A673 (cell line): ENCODE results near the gene NR2C2. TPM values are rescaled to one million over a fixed set of nuclear protein-coding genes. Genes with fewer than 3 reads are reported as not detected.

Experiments used
- BruUV-seq: library from RNA; stranded (reverse); fragments of 400-500 nt; replicated peaks from 2 replicates; lab custom pipeline; 2021; lab: Mats Ljungman, UMichigan
- CTCF ChIA-PET: fragments of 300-600 bp; sonication (Branson Sonifier 250); formaldehyde crosslinking; loops from one replicate; lab custom pipeline; 2022; ENCODE audit warnings: antibody characterized with exemption; lab: Charles Lee
- POLR2A ChIA-PET: fragments of 300-600 bp; sonication (Branson Sonifier 250); formaldehyde crosslinking; loops from one replicate; lab custom pipeline; 2022; ENCODE audit warnings: antibody characterized with exemption; ENCODE audit not compliant: low non-redundant PET; lab: Charles Lee
- DNase-seq: peaks from one replicate; pipeline ENCODE4 v3.0.0-alpha.2; 2015; ENCODE audit warnings: low spot score
- H3K27ac ChIP-seq: fragments of 200-600 bp; sonication (generic); 2 replicates; pipeline ENCODE4 v1.5.1; 2016; ENCODE audit warnings: mixed run types, low read depth, mild to moderate bottlenecking, mixed read lengths, antibody characterized with exemption, low read length; ENCODE audit not compliant: poor library complexity, severe bottlenecking
- H3K27me3 ChIP-seq: fragments of 200-600 bp; sonication (generic); replicated peaks from 2 replicates; pipeline ENCODE4 v1.6.1; 2017; ENCODE audit warnings: mixed run types, low read depth, mild to moderate bottlenecking, mixed read lengths, antibody characterized with exemption, low read length; ENCODE audit not compliant: insufficient read depth, poor library complexity
- H3K36me3 ChIP-seq: fragments of 200-600 bp; sonication (generic); 2 replicates; pipeline ENCODE4 v1.6.1; 2016; ENCODE audit warnings: mixed run types, mild to moderate bottlenecking, mixed read lengths, antibody characterized with exemption, low read length; ENCODE audit not compliant: insufficient read depth, poor library complexity, severe bottlenecking
- H3K4me1 ChIP-seq: fragments of 200-600 bp; sonication (generic); 2 replicates; pipeline ENCODE4 v1.6.1; 2017; ENCODE audit warnings: mixed run types, mild to moderate bottlenecking, mixed read lengths, antibody characterized with exemption, low read length; ENCODE audit not compliant: insufficient read depth, poor library complexity, severe bottlenecking
- H3K4me3 ChIP-seq: fragments of 200-600 bp; sonication (generic); 2 replicates; pipeline ENCODE4 v1.5.1; 2016; ENCODE audit warnings: low read depth, mixed run types, mild to moderate bottlenecking, mixed read lengths, low read length; ENCODE audit not compliant: poor library complexity, severe bottlenecking
- H3K9me3 ChIP-seq: fragments of 200-600 bp; sonication (generic); 2 replicates; pipeline ENCODE4 v1.6.1; 2016; ENCODE audit warnings: mixed run types, low read depth, mild to moderate bottlenecking, mixed read lengths, antibody characterized with exemption, low read length; ENCODE audit not compliant: poor library complexity, severe bottlenecking
- EZH2 ChIP-seq: fragments of 200-600 bp; sonication (generic); IDR thresholded peaks from 2 replicates; pipeline ENCODE4 v1.6.1; 2017; ENCODE audit warnings: borderline replicate concordance, low read depth, mild to moderate bottlenecking, mixed read lengths, antibody characterized with exemption, low read length; ENCODE audit not compliant: poor library complexity, severe bottlenecking
- intact Hi-C: fragments of 100-400 bp; cut with micrococcal nuclease; formaldehyde crosslinking; loops from one replicate; pipeline ENCODE4 v1.10.0; 2022; ENCODE audit not compliant: unreplicated experiment
- total RNA-seq: library from RNA; stranded (reverse); gene quantifications from 2 replicates; pipeline ENCODE4 v1.2.3, GENCODE V29; 2021
- TF ChIP-seq, protein P1 (sequence below): fragments of 300-800, 200-600 bp; sonication (generic); conservative IDR thresholded peaks from 2 replicates; pipeline ENCODE4 v1.5.1; 2017; ENCODE audit warnings: low read depth, mild to moderate bottlenecking, antibody characterized with exemption, low read length, moderate library complexity, mixed read lengths

Gene NR2C2
- total RNA-seq, 1 experiment from 2014 or later, result 56.5 TPM

- Histone ChIP-seq H3K27ac (no peak overlapping the region), H3K4me3 (no peak overlapping the region), H3K36me3 (peaks cover 49% of the 10 kb centered on the region), H3K4me1 (no peaks in the 10 kb centered on the region), H3K27me3 (no peaks in the 10 kb centered on the region), H3K9me3 (no peaks in the 10 kb centered on the region)
- no peak for DNase-seq
- TF ChIP-seq, protein P1, sequence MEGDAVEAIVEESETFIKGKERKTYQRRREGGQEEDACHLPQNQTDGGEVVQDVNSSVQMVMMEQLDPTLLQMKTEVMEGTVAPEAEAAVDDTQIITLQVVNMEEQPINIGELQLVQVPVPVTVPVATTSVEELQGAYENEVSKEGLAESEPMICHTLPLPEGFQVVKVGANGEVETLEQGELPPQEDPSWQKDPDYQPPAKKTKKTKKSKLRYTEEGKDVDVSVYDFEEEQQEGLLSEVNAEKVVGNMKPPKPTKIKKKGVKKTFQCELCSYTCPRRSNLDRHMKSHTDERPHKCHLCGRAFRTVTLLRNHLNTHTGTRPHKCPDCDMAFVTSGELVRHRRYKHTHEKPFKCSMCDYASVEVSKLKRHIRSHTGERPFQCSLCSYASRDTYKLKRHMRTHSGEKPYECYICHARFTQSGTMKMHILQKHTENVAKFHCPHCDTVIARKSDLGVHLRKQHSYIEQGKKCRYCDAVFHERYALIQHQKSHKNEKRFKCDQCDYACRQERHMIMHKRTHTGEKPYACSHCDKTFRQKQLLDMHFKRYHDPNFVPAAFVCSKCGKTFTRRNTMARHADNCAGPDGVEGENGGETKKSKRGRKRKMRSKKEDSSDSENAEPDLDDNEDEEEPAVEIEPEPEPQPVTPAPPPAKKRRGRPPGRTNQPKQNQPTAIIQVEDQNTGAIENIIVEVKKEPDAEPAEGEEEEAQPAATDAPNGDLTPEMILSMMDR, result no peak
- no peak for TF ChIP-seq EZH2
- POLR2A ChIA-PET, result no interaction called here
- intact Hi-C loops, result no loop called here
- CTCF ChIA-PET, result no interaction called here
- no TSS peak for BruUV-seq
These were observed 109.5 kb downstream of the NR2C2 start for GRCh38 chr3:15056676-15057404.

- Histone ChIP-seq H3K36me3 (peaks cover 31% of the 10 kb centered on the region), H3K4me3 (no peak overlapping the region), H3K27ac (no peak overlapping the region), H3K4me1 (peaks cover 5% of the 10 kb centered on the region), H3K27me3 (no peaks in the 10 kb centered on the region), H3K9me3 (no peaks in the 10 kb centered on the region)
- no peak for TF ChIP-seq EZH2
- TF ChIP-seq, protein P1, result no peak
- no TSS peak for BruUV-seq
- intact Hi-C loops, result no loop called here
- no peak for DNase-seq
- ChIA-PET CTCF (no interaction called here), POLR2A (no interaction called here)
These were observed 112.6 kb downstream of the NR2C2 start for GRCh38 chr3:15060029-15060428.

- BruUV-seq, result no TSS peak
- H3K4me1 ChIP-seq, result peaks cover 5% of the 10 kb centered on the region
- POLR2A ChIA-PET, result interaction anchor here (0.6 kb wide), 1 partner anchor 32 kb away, joined by 3 read pairs; no protein-coding TSS in a partner anchor
- TF ChIP-seq, protein P1, result no peak
- TF ChIP-seq EZH2, result no peak
- CTCF ChIA-PET, result no interaction called here
- no peaks in the 10 kb centered on the region for H3K27me3 ChIP-seq
- peak overlapping the region; percentile 99 for H3K4me3 ChIP-seq
- DNase-seq, result no peak
- no peak overlapping the region for H3K27ac ChIP-seq
- no peaks in the 10 kb centered on the region for H3K9me3 ChIP-seq
- peaks cover 16% of the 10 kb centered on the region for H3K36me3 ChIP-seq
- intact Hi-C loops, result no loop called here
These were observed 115.9 kb downstream of the NR2C2 start for GRCh38 chr3:15063238-15063637.
